Sigmoid colon (tissue), 7 donors: ENCODE results near the gene DOCK1. TPM values are rescaled to one million over a fixed set of nuclear protein-coding genes. Genes with fewer than 3 reads are reported as not detected.
A peak's percentile ranks its signal among the peaks of the same experiment; 100 is the strongest.

Experiments
- DNase-seq: peaks from one replicate; pipeline ENCODE4 v3.0.0-alpha.2; 2019
- H3K27ac ChIP-seq, 4 donors: fragments of 200-600 bp; sonication (generic); one replicate each; pipeline ENCODE4 v1.5.1; 2016 to 2019; ENCODE audit warnings: mild to moderate bottlenecking in 1 of 4
- H3K27me3 ChIP-seq, 3 donors: fragments of 200-600 bp; sonication (generic); one replicate each; pipeline ENCODE4 v1.5.1; 2019; ENCODE audit warnings: mild to moderate bottlenecking in 1 of 3
- H3K36me3 ChIP-seq, 4 donors: fragments of 200-600 bp; sonication (generic); one replicate each; pipeline ENCODE4 v1.5.1; 2016 to 2019
- H3K4me1 ChIP-seq, 4 donors: fragments of 200-600 bp; sonication (generic); one replicate each; pipeline ENCODE4 v1.5.1; 2017 to 2019
- H3K4me3 ChIP-seq, 4 donors: fragments of 200-600 bp; sonication (generic); one replicate each; pipeline ENCODE4 v1.5.1; 2017 to 2019; ENCODE audit warnings: mild to moderate bottlenecking in 2 of 4, moderate library complexity in 1 of 4
- H3K9me3 ChIP-seq, 4 donors: fragments of 200-600 bp in 3 of 4; sonication (generic) in 3 of 4; one replicate each; pipeline versions ENCODE4 v1.5.1 to v1.6.1; 2013 to 2019
- CTCF ChIP-seq, 4 experiments: fragments of 450-650 bp in 3 of 4; fragments of 200-600 bp in 1 of 4; IDR thresholded peaks; one replicate each; pipeline ENCODE4 v1.5.1; 2016 to 2019; ENCODE audit warnings: antibody characterized with exemption in 4 of 4, mild to moderate bottlenecking in 3 of 4, moderate library complexity in 2 of 4
- EP300 ChIP-seq, 4 donors: sonication (generic); formaldehyde crosslinking; IDR thresholded peaks; one replicate each; pipeline ENCODE4 v1.6.1; 2017; ENCODE audit warnings: antibody characterized with exemption in 4 of 4
- POLR2A ChIP-seq, 2 donors: fragments of 450-650 bp; IDR thresholded peaks; one replicate each; pipeline ENCODE4 v1.6.1; 2016; ENCODE audit warnings: antibody characterized with exemption in 2 of 2, mild to moderate bottlenecking in 2 of 2, moderate library complexity in 2 of 2
- POLR2AphosphoS5 ChIP-seq, 4 donors: sonication (generic); formaldehyde crosslinking; IDR thresholded peaks; one replicate each; pipeline ENCODE4 v1.6.1; 2017; ENCODE audit warnings: antibody characterized with exemption in 4 of 4
- WGBS, 2 donors: extraction: QIAGEN DNeasy Blood & Tissue Kit; methylation state at CpG; one replicate each; pipeline ENCODE4 v1.1.7; 2013; 5-methylcytosine and 5-hydroxymethylcytosine counted together
- intact Hi-C: fragments of 100-400 bp; cut with DNase I; formaldehyde crosslinking; loops from one replicate; pipeline ENCODE4 v1.15.1; 2023
- polyA plus RNA-seq, 3 donors: library from polyadenylated mRNA; stranded (reverse); fragments of 200-250 nt; gene quantifications; one replicate each; pipeline ENCODE4 v1.2.3, GENCODE V29; 2013
- total RNA-seq, 4 donors: library from RNA; depleted of rRNA; stranded (reverse); fragments of >200 nt; gene quantifications; one replicate each; pipeline ENCODE4 v1.1.0, GENCODE V29; 2016
- donor health status: healthy with polysubstance abuse.
- donor health status: Bipolar disorder and iron deficiency.
- donor health status: healthy.

DOCK1 gene
- total and polyA plus RNA-seq, 7 donors, result 15.0 to 53.7 (median 40.2) TPM

DNA sequence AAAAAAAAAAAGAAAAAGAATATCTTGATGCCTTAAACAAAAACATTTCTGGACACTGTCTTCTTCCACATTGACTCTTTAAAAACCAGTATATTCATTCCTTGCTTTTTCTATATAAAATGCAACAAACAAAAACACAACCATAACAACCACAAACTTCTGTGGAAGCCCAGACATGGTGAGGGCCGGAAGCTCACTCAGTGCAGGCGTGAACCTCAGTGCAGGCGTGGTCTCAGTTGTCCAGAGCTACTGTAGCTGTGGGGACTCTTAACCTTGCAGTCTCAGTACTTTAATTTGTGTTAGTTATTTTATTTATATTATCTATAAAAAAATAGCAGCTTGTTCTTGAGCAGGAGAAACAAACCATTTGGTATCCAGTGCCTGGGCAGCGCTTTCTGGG, 131.8 kb downstream of the DOCK1 start:
- no peak for DNase-seq
- no peaks in the 10 kb centered on the region for H3K27me3 ChIP-seq
- no peaks in the 10 kb centered on the region for H3K4me1 ChIP-seq
- no peak for TF ChIP-seq CTCF (IDR thresholded peaks at IDR 0.05)
- TF ChIP-seq EP300 (IDR thresholded peaks at IDR 0.05), result no peak
- TF ChIP-seq POLR2A (IDR thresholded peaks at IDR 0.05), result no peak
- no peak for TF ChIP-seq POLR2AphosphoS5 (IDR thresholded peaks at IDR 0.05)
- H3K4me3 ChIP-seq, result no peak overlapping the region
- H3K36me3 ChIP-seq, result peaks cover 9 to 87% (median 30%) of the 10 kb centered on the region in 4 donors
- H3K9me3 ChIP-seq, result no peaks in the 10 kb centered on the region
- 95 to 97% methylated on average over 4 of the region's 4 CpGs for WGBS, 2 donors
- intact Hi-C loops, result no loop called here
- no peak overlapping the region for H3K27ac ChIP-seq

- TF ChIP-seq POLR2AphosphoS5 (IDR thresholded peaks at IDR 0.05), result no peak
- no peak for TF ChIP-seq CTCF (IDR thresholded peaks at IDR 0.05)
- no peak for TF ChIP-seq POLR2A (IDR thresholded peaks at IDR 0.05)
- TF ChIP-seq EP300 (IDR thresholded peaks at IDR 0.05), result no peak
- Histone ChIP-seq H3K27ac (no peak overlapping the region), H3K9me3 (no peaks in the 10 kb centered on the region), H3K4me3 (no peak overlapping the region), H3K4me1 (peaks cover 0 to 3% (median 0%) of the 10 kb centered on the region in 4 donors), H3K36me3 (peaks cover 0 to 87% (median 13%) of the 10 kb centered on the region in 4 donors), H3K27me3 (no peaks in the 10 kb centered on the region)
- no peak for DNase-seq
- intact Hi-C loops, result no loop called here
- WGBS, 2 donors, result 95 to 96% methylated on average over 8 of the region's 8 CpGs
These were observed 134.2 kb downstream of the DOCK1 start for GRCh38 chr10:127039435-127039834.

DNA sequence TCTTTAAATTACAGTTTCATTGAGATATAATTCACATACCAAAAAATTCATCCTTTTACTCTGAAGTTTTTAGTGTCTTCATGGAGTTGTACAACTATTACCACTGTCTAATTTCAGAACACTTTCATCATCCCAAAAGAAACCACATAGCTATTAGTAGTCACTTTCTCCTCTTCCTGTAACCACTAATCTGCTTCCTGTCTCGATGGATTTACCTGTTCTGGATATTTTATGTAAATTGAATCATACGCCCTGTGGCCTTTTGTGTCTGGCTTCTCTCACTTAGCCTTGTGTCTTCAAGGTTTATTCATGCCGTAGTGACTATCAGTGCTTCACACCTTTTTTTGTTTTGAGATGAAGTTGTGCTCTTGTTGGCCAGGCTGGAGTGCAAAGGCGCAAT, 135.5 kb downstream of the DOCK1 start:
- Histone ChIP-seq H3K4me3 (no peak overlapping the region), H3K27ac (no peak overlapping the region), H3K27me3 (no peaks in the 10 kb centered on the region), H3K36me3 (peaks cover 0 to 77% (median 11%) of the 10 kb centered on the region in 4 donors), H3K9me3 (no peaks in the 10 kb centered on the region), H3K4me1 (peaks cover 0 to 3% (median 0%) of the 10 kb centered on the region in 4 donors)
- WGBS, 2 donors, result 80 to 87% methylated on average over 4 of the region's 4 CpGs
- no peak for DNase-seq
- intact Hi-C loops, result no loop called here
- no peak for TF ChIP-seq POLR2AphosphoS5 (IDR thresholded peaks at IDR 0.05)
- no peak for TF ChIP-seq CTCF (IDR thresholded peaks at IDR 0.05)
- no peak for TF ChIP-seq EP300 (IDR thresholded peaks at IDR 0.05)
- no peak for TF ChIP-seq POLR2A (IDR thresholded peaks at IDR 0.05)

- Histone ChIP-seq H3K27me3 (no peaks in the 10 kb centered on the region), H3K36me3 (peaks cover 0 to 77% (median 11%) of the 10 kb centered on the region in 4 donors), H3K9me3 (no peaks in the 10 kb centered on the region), H3K27ac (no peak overlapping the region), H3K4me1 (peaks cover 0 to 3% (median 0%) of the 10 kb centered on the region in 4 donors), H3K4me3 (no peak overlapping the region)
- TF ChIP-seq POLR2A (IDR thresholded peaks at IDR 0.05) (no peak), POLR2AphosphoS5 (IDR thresholded peaks at IDR 0.05) (peak in 2 of 4 donors; percentile 28 to 44), EP300 (IDR thresholded peaks at IDR 0.05) (no peak)
- 82 to 88% methylated on average over 6 of the region's 6 CpGs for WGBS, 2 donors
- DNase-seq, result no peak
- intact Hi-C loops, result no loop called here
These were observed 136.3 kb downstream of the DOCK1 start for GRCh38 chr10:127041552-127041951.

DNA sequence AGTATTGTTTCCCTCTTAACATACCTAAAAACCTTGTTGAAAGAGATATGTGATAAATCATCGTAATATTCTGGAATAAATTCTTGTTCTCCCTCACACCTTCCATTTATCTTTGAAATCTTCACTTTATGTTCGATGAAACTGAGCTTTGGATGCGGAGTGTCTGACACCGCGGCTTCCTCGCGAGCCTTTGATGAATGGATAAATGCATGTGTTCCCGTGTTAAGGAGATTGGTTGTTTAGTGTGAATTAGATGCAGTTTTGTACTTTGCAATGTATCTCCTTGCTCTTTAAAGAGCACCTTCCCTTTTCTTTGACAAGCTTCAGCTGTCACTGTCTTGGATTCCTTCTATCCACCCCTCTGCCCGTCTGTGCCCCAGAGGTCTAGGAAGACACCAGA, 138.1 kb downstream of the DOCK1 start:
- Histone ChIP-seq H3K4me3 (no peak overlapping the region), H3K9me3 (no peaks in the 10 kb centered on the region), H3K27ac (peak overlapping the region in 1 of 4 donors; percentile 68), H3K36me3 (peaks cover 0 to 63% (median 10%) of the 10 kb centered on the region in 4 donors), H3K4me1 (peaks cover 0 to 3% (median 0%) of the 10 kb centered on the region in 4 donors), H3K27me3 (no peaks in the 10 kb centered on the region)
- 94% methylated on average over 9 of the region's 9 CpGs for WGBS, 2 donors
- no peak for DNase-seq
- no peak for TF ChIP-seq CTCF (IDR thresholded peaks at IDR 0.05)
- no peak for TF ChIP-seq EP300 (IDR thresholded peaks at IDR 0.05)
- intact Hi-C loops, result no loop called here
